ENCODE results near the gene IMMP2L.

DNA sequence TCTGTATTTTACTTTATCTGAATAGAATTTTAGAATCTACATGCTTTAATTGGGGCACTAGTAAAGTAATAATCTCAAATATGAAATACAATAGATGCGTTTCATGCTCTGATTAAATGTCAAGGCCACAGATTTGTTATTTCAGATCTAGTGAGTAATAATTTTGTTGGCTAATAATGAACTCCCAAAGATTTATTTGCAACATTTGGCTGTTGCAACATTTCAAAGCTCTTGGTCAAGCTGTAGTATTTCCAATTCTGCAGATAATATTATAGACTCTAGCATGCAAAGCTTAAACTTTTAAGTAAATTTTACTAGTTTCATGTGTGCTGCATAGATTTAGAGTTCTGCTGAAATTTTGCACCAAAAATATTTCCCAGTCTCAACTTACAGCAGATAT lies 454.7 kb downstream of the IMMP2L start:
- TF ChIP-seq, protein P1, sequence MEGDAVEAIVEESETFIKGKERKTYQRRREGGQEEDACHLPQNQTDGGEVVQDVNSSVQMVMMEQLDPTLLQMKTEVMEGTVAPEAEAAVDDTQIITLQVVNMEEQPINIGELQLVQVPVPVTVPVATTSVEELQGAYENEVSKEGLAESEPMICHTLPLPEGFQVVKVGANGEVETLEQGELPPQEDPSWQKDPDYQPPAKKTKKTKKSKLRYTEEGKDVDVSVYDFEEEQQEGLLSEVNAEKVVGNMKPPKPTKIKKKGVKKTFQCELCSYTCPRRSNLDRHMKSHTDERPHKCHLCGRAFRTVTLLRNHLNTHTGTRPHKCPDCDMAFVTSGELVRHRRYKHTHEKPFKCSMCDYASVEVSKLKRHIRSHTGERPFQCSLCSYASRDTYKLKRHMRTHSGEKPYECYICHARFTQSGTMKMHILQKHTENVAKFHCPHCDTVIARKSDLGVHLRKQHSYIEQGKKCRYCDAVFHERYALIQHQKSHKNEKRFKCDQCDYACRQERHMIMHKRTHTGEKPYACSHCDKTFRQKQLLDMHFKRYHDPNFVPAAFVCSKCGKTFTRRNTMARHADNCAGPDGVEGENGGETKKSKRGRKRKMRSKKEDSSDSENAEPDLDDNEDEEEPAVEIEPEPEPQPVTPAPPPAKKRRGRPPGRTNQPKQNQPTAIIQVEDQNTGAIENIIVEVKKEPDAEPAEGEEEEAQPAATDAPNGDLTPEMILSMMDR (IDR thresholded peaks at IDR 0.05; ENCODE audit: extremely low read depth in 1 of 2, insufficient read depth in 1 of 2, low read depth in 1 of 2, low read length in 2 of 2), result no peak
- TF ChIP-seq POLR2A (IDR thresholded peaks at IDR 0.05; ENCODE audit: low read depth, low read length) (no peak), POLR2AphosphoS5 (IDR thresholded peaks at IDR 0.05; ENCODE audit: insufficient read depth, low read depth, low read length) (no peak), MYC (IDR thresholded peaks at IDR 0.05; ENCODE audit: low read depth, low read length) (no peak), EZH2 (IDR thresholded peaks at IDR 0.05; ENCODE audit: borderline replicate concordance, low read depth, low read length, severe bottlenecking) (no peak), FOS (IDR thresholded peaks at IDR 0.05; ENCODE audit: borderline replicate concordance, insufficient read depth, low read length) (no peak), JUN (IDR thresholded peaks at IDR 0.05; ENCODE audit: borderline replicate concordance, insufficient read depth, insufficient read length, low read depth) (no peak), GATA2 (IDR thresholded peaks at IDR 0.05; ENCODE audit: insufficient read depth, insufficient read length, low read depth, low read length) (no peak)
- TF ChIP-seq, protein P2, sequence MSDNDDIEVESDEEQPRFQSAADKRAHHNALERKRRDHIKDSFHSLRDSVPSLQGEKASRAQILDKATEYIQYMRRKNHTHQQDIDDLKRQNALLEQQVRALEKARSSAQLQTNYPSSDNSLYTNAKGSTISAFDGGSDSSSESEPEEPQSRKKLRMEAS (IDR thresholded peaks at IDR 0.05; ENCODE audit: insufficient read depth, insufficient read length), result no peak
